Stimulated activated CD8-positive, alpha-beta memory T cell treated with anti-CD3 and anti-CD28 coated beads, Interleukin-7, amount 100 ng/mL, for 24 hours (primary cell): ENCODE data around the gene CR2.
A peak's percentile ranks its signal among the peaks of the same experiment; 100 is the strongest.
"Not testable (repeated sequence)": the region's sequence is repeated elsewhere in the genome, so short reads cannot be mapped to it uniquely, and the experiment has no call there.

ENCODE experiments used
- DNase-seq: peaks from one replicate; pipeline ENCODE4 v3.0.0-alpha.2; 2020; ENCODE audit warnings: low read depth

CR2 gene

DNA sequence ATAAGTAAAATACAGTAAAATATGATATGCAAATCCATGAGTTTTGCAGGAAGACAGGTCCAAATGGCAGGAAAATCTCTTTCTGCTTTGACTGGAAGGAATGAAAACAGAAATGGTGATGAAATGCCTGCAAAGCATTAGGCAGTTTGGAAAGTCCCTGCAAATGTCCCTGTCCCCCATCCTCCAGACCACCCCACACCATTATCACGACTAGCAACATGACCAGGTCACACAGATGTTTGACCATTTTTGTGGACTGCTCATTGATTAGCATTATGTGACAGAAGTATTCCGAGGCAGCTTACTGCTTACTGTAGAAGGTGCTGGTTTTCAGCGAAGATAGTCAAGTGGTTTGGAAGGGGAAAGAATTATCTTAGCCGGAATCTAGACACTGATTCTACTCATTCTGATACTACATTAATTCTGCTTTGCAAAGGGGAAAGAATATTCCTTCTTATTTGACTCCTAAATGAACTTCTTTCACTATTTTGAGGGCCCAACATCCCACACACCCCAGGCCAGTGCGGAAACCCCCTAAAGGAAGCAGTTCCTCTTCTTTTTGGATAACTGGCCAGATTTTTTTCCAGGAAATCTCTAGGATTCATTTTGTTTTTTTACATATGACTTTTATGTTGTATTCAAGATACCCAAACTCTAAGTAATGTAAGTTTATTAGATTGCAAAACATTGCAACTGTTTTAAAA is 9.5 kb upstream of the CR2 start:
- DNase-seq, result no peak

DNA sequence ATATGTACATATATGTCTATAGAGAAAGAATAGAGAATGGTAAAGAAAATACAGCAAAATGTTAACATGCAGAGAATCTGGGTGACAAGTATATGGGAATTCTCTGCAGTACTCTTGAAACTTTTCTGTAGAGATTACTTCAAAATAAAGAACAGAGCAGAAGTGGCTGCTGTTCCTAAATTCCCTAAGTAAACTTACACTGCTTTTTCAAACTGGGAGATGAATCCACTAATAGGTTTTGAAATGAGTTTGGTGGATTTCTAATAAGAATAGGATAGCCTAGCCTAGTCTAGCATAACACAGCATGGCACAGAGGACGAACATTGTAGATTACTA is 450 bp upstream of the CR2 start:
- DNase-seq, result no peak

DNA sequence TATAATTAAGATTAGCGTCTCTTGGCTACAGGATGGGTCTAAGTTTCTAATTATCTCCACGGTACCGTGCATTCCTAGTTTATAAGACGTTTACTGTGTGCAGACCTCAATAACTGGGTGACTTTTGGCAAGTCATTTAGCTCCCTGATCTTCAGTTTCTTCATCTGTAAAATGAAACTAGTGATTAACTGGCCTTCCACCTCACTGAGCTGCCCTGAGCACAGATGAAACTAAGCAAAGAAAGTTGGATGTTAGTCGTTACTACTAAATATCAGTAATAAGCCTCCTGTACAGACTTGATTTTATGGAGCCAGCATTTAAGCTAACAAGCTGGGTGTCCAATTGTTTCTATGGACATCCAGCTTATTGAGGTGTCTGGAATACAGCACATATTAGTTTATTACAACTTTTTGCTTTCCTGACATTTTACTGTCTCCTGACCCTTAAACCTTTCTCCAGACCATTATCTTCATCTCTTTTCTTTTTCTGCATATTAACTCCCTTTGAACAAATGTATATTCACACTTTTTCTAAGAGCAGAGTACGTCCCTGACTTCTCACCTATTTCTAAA is 1.1 kb downstream of the CR2 start:
- DNase-seq, result no peak

DNA sequence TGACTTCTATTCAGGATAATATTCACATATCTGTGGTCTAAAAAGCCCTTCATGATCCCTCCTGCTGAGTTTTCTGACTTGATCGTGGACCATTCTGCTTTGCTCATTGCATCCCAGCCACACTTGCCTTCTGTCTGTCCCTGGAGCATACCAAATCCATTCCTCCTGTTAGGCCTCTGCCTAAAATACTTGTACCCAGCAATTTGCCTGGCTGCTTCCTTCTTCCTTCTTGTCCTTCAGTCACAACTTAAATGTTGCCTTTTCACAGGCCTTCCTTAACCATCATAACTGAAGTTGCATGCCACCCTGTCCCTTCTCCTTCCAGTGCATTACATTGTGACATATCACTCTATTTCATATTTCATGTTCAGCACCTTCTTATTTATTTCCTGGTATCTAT is 4.3 kb downstream of the CR2 start:
- no peak for DNase-seq

GRCh38 chr1:207459008-207459407 is 4.9 kb downstream of the CR2 start:
- no peak for DNase-seq

- no peak for DNase-seq
Observed at GRCh38 chr1:207461649-207462048, 7.5 kb downstream of the CR2 start.

DNA sequence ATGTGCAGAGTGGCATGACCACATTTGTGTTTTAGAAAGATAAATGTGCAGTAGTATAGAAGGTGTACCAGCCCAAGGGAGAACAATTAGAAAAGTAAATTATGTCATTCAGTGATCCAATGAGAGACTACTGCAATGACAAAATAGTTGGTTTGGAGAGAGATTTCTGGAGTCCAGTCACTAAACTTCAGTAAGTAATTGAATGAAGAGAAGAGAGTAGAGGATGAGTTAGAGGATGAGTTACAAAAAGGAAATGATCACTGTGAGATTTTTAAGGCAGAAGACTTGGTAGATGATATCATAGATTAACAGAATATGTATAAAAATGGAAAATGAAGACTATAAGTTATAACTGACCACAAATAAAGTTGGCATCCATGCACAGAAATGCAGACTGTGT is 8.4 kb downstream of the CR2 start:
- DNase-seq, result no peak

GRCh38 chr1:207463021-207463420 is 8.9 kb downstream of the CR2 start:
- no peak for DNase-seq

GRCh38 chr1:207463571-207463970 is 9.4 kb downstream of the CR2 start:
- no peak for DNase-seq

GRCh38 chr1:207470927-207471326 is 16.8 kb downstream of the CR2 start:
- no peak for DNase-seq

- no peak for DNase-seq
Observed at GRCh38 chr1:207474210-207474609, 20.1 kb downstream of the CR2 start.

- DNase-seq, result no peak
Observed at GRCh38 chr1:207486198-207486597, 32.1 kb downstream of the CR2 start.

DNA sequence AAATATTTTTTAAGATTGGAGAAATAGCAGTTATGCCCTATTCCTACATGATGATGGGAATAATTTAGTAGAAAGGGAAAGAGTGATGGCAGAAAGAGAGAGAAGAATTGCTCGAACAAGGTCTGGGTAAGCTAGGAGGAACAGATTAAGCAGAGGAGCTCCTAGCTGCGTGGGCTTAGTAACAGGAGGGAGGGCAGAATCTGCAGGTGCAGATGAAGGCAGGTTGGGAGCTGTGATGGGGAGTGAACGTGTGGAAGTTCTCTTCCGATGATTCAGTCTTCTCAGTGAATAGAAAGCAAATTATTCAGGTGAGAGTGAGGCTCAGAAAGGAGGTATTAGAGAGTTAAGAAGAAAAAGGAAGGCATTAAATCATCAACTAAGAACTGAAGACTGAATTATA is 33.5 kb downstream of the CR2 start:
- no peak for DNase-seq

DNA sequence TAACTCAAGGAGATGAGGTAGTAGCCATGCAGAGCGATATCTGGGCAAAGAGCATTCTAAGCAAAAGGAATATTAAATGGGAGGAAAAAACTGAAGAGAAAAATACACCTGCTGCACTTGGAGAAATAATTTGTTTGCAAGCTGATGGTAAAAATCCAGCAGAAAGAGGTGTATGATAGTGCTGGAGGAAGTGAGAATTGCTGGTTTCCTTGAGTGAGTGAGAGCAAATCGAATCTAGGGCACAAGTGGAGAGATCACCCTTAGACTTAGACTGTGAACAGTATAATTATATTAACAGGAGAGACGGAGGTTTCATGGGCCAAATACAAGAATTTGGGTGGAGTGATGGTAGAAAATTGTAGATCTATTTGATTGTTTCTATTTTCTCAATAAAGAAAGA is 39.1 kb downstream of the CR2 start:
- DNase-seq, result no peak

DNA sequence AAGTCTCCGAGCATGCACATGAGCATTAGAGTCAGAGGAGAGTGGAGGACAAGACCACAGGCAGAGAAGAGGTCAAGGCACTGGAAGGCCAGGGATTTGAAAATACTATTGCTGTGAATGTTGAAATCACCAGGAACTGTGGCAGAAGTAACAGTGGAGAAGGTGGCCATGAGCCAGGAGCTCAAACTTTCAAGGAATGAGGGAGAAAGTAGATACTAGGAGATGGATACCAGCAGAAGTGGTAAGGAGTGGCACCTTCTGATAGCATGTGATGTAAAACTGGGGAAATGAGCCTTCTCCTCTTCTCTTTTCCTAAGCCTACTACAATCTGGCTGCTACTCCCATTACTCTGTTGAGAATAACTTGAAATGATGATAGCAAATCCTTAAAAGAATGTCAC is 40.0 kb downstream of the CR2 start:
- no peak for DNase-seq

DNA sequence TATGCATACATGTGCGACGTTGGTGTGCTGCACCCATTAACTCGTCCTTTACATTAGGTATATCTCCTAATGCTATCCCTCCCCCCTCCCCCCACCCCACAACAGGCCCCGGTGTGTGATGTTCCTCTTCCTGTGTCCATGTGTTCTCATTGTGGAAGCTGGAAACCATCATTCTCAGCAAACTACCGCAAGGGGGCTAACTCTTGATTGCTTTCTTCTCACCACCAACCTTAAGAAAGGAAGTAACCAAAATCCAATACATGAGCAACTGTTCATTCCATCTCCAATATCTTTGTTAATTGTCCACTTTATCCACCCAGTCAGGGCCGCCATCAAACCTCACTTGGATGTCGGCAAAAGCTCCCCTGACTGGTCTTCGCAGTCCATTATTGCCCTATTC is 41.2 kb downstream of the CR2 start:
- not testable (repeated sequence) for DNase-seq

DNA sequence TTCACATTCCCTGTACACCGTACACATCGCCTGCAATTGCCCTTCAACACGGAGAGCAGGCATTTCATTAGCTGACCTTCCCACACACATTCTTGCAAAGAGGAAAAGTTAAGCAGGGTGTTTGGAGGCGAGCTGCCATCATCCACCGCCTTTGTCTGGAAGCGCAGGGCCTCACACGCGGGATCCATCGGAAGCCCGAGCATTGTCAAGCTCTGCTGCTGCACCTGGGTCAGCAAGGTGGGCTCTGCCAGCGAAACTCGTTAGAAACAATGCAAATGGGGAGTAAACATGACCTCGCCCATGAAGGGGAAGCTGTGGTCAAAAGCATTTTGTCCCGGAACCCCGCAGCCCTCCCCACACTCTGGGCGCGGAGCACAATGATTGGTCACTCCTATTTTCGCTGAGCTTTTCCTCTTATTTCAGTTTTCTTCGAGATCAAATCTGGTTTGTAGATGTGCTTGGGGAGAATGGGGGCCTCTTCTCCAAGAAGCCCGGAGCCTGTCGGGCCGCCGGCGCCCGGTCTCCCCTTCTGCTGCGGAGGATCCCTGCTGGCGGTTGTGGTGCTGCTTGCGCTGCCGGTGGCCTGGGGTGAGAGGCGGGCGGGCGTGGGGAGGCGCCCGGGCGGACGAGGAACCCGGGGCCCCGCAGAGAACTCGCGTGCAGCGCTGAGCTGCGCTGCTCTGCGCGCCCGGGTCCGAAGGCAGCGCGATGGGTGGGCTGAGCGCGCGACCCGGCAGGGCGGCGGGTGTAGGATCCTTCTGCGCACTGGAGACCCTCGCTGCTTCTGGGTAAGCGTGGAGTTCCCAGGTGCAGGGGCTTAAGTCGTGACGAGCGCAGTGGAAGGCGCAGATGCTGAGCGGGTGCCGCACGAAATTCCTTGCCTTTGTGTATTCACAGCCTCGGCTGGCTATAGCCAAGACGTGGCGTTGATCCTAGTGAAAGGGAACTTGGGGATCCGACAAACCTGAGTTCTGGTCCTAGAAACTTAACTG is 42.0 kb downstream of the CR2 start, which contains the start of gene CR1:
Gene CR1 (plus strand): TSS at position 357 of the 992 bp plus-strand sequence. CDS start 111 bp downstream, at position 468.
- DNase-seq, result no peak

DNA sequence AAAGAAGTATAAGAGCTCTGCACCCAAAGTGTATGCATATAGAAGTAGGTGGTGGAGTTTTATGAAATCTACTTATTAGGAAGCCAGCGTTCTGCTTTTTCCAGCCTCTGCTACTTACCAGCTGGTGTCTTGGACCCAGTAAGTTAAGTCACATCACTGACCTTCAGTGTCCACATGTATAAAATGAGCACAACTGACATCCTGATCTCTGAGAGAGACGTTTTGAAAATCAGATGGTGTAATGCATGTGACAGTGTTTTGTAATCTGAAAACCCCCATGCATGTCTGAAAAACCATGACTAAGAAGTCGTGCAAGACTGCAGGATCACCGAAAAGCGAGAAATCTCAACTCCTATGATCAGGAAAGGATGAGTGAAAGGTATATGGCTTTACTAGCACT is 43.8 kb downstream of the CR2 start:
- no peak for DNase-seq

DNA sequence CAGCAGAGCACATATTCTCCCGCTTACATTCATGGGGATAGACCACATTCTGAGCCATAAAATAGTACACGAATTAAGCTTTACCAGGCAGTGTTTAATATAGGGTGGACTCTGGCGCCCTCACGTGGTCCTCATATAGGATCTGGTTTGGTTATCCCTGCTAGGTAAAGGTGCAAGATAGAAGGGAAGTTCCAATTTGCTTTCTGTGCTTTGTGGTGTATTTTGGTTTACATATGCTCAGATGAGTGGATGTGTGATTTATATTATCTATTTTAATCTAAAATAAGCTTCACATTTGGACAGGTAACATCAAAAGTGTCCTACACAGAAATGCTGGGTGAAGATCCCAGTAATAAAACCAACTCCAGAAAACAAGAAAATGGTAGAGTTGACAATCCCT is 45.4 kb downstream of the CR2 start:
- DNase-seq, result peak; percentile 41

- no peak for DNase-seq
Observed at GRCh38 chr1:207500306-207500705, 46.2 kb downstream of the CR2 start.

GRCh38 chr1:207501071-207501470 is 46.9 kb downstream of the CR2 start:
- no peak for DNase-seq

GRCh38 chr1:207502726-207503125 is 48.6 kb downstream of the CR2 start:
- no peak for DNase-seq

DNA sequence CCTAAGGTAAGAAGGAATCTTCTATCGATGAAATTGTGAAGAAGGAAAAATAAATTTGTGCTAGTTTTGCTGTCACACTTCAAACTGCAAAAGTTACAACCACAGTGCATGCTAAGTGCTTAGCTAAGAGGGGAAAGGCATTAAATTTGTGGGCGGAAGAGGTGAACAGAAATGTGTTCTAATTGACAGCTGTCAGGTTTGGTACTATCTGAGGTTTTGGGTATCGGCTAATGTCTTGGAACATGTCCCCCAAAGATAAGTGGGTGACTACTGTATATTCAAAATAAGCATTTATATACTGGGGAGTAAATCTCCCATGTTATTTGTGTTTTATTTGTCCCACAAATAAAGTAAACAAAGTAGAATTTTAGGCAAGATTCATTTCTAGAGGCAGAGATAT is 49.8 kb downstream of the CR2 start:
- no peak for DNase-seq
